Pancreas (tissue), 10 donors: ENCODE measurements around the gene TNS3. TPM values are rescaled to one million over a fixed set of nuclear protein-coding genes. Genes with fewer than 3 reads are reported as not detected.

Experiments
- ATAC-seq, 4 donors: fragments of 200-7000 bp; cut with Tn5 transposase; one replicate each; pipeline versions ENCODE4 v1.8.0 to v1.9.1; 2020; ENCODE audit warnings: mild to moderate bottlenecking in 4 of 4, moderate library complexity in 4 of 4
- DNase-seq, 6 donors: peaks; one replicate each; pipeline ENCODE4 v3.0.0-alpha.2; 2020
- FAIRE-seq: peaks from 2 replicates; lab custom pipeline; 2012; peaks lifted over from hg19 to GRCh38; lab: Jason Lieb, UNC
- H3K27ac ChIP-seq, 4 donors: fragments of 200-600 bp; sonication (generic); 1 replicate in 3 of 4; 2 replicates in 1 of 4; pipeline versions ENCODE4 v1.5.0 to v1.8.0; 2020
- H3K27me3 ChIP-seq, 4 donors: fragments of 200-600 bp; one replicate each; pipeline ENCODE4 v1.8.0; 2021
- H3K36me3 ChIP-seq, 3 donors: fragments of 200-600 bp; sonication (generic) in 1 of 3; one replicate each; pipeline versions ENCODE4 v1.5.0 to v1.8.0; 2020 to 2021
- H3K4me1 ChIP-seq, 3 donors: fragments of 200-600 bp; one replicate each; pipeline ENCODE4 v1.8.0; 2021
- H3K4me3 ChIP-seq, 4 donors: fragments of 200-600 bp; sonication (generic) in 2 of 4; one replicate each; pipeline versions ENCODE4 v1.5.0 to v1.8.0; 2020 to 2021
- H3K9me3 ChIP-seq, 4 donors: fragments of 200-600 bp; one replicate each; pipeline ENCODE4 v1.8.0; 2021
- CTCF ChIP-seq, 4 donors: fragments of 200-600 bp; sonication (generic) in 3 of 4; IDR thresholded peaks; one replicate each; pipeline versions ENCODE4 v1.5.0 to v1.8.0; 2021; ENCODE audit warnings: antibody characterized with exemption in 4 of 4
- WGBS, 2 donors: extraction: QIAGEN DNeasy Blood & Tissue Kit; methylation state at CpG; one replicate each; pipeline ENCODE4 v1.1.7; 2013; 5-methylcytosine and 5-hydroxymethylcytosine counted together
- intact Hi-C, 3 donors: fragments of 100-400 bp; cut with DNase I; formaldehyde crosslinking; loops; one replicate each; pipeline versions ENCODE4 v1.11.1 to v1.14.2; 2022
- polyA plus RNA-seq, 2 donors: library from polyadenylated mRNA; stranded (reverse); fragments of 200-250 nt; gene quantifications; one replicate each; pipeline ENCODE4 v1.2.3, GENCODE V29; 2013
- total RNA-seq, 6 donors: library from RNA; stranded (reverse); fragmentation: NEBNext Ultra II Directional in 4 of 6; extraction: Animal tissue kit (Norgen Biotek cat#: 25700) in 4 of 6; gene quantifications; one replicate each; pipeline versions ENCODE4 v1.2.1 to v1.2.4, GENCODE V29; 2021 to 2023
- donor health status: healthy with polysubstance abuse.
- donor health status: DM: no; HTN: no; CAD: no; lungs with moderate emphysema.
- donor health status: DM: no; HTN: no; CAD: no.
- donor health status: control.
- donor health status: control.
- donor health status: Bipolar disorder and iron deficiency.
- donor health status: DM: yes; HTN: yes; CAD: no.
- donor health status: DM: no; HTN: no; CAD: no.
- donor health status: DM: no; HTN: no; CAD: no.
- donor health status: DM: yes; HTN: yes; CAD: no.

The TNS3 gene
- total and polyA plus RNA-seq, 8 donors: 28.0 to 125 (median 91.2) TPM

- H3K27ac ChIP-seq: no peak overlapping the region
- no peak for TF ChIP-seq CTCF (IDR thresholded peaks at IDR 0.05)
- no peaks in the 10 kb centered on the region for H3K9me3 ChIP-seq
- intact Hi-C loops: no loop called here
- no peak overlapping the region for H3K4me3 ChIP-seq
- no peak for DNase-seq
- ATAC-seq: no peak
- no peaks in the 10 kb centered on the region for H3K27me3 ChIP-seq
- WGBS, 2 donors: 90 to 91% methylated on average over 11 of the region's 11 CpGs
- no peaks in the 10 kb centered on the region for H3K36me3 ChIP-seq
- FAIRE-seq: no peak
- peaks cover 34 to 35% (median 34%) of the 10 kb centered on the region in 3 donors for H3K4me1 ChIP-seq
Observed at GRCh38 chr7:47565640-47566250, 16.2 kb downstream of the TNS3 start.

GRCh38 chr7:47563521-47563920 lies 18.4 kb downstream of the TNS3 start:
- H3K27ac ChIP-seq: no peak overlapping the region
- H3K4me1 ChIP-seq: peaks cover 12 to 14% (median 12%) of the 10 kb centered on the region in 3 donors
- no peaks in the 10 kb centered on the region for H3K27me3 ChIP-seq
- 96 to 98% methylated on average over 4 of the region's 4 CpGs for WGBS, 2 donors
- no peak for FAIRE-seq
- no peaks in the 10 kb centered on the region for H3K36me3 ChIP-seq
- no peak for DNase-seq
- no peak for TF ChIP-seq CTCF (IDR thresholded peaks at IDR 0.05)
- no peaks in the 10 kb centered on the region for H3K9me3 ChIP-seq
- ATAC-seq: no peak
- no peak overlapping the region for H3K4me3 ChIP-seq
- intact Hi-C loops: no loop called here

- Histone ChIP-seq H3K36me3 (no peaks in the 10 kb centered on the region), H3K4me1 (peaks cover 0 to 8% (median 3%) of the 10 kb centered on the region in 3 donors), H3K9me3 (no peaks in the 10 kb centered on the region), H3K27ac (no peak overlapping the region), H3K27me3 (no peaks in the 10 kb centered on the region), H3K4me3 (no peak overlapping the region)
- FAIRE-seq (no peak), DNase-seq (no peak), ATAC-seq (no peak)
- intact Hi-C loops: no loop called here
- WGBS, 2 donors: 73 to 82% methylated on average over 3 of the region's 3 CpGs
- no peak for TF ChIP-seq CTCF (IDR thresholded peaks at IDR 0.05)
Observed at GRCh38 chr7:47561715-47562446, 20.0 kb downstream of the TNS3 start.

GRCh38 chr7:47559306-47560220 lies 22.3 kb downstream of the TNS3 start:
- H3K27me3 ChIP-seq: no peaks in the 10 kb centered on the region
- no peaks in the 10 kb centered on the region for H3K9me3 ChIP-seq
- no peak for TF ChIP-seq CTCF (IDR thresholded peaks at IDR 0.05)
- H3K4me3 ChIP-seq: no peak overlapping the region
- peaks cover 0 to 8% (median 0%) of the 10 kb centered on the region in 3 donors for H3K4me1 ChIP-seq
- no peak for ATAC-seq
- WGBS, 2 donors: 97 to 98% methylated on average over 17 of the region's 17 CpGs
- FAIRE-seq: no peak
- H3K27ac ChIP-seq: no peak overlapping the region
- H3K36me3 ChIP-seq: no peaks in the 10 kb centered on the region
- intact Hi-C loops: no loop called here
- DNase-seq: no peak
